ENCODE results near the gene TEX52.

The TEX52 gene

DNA sequence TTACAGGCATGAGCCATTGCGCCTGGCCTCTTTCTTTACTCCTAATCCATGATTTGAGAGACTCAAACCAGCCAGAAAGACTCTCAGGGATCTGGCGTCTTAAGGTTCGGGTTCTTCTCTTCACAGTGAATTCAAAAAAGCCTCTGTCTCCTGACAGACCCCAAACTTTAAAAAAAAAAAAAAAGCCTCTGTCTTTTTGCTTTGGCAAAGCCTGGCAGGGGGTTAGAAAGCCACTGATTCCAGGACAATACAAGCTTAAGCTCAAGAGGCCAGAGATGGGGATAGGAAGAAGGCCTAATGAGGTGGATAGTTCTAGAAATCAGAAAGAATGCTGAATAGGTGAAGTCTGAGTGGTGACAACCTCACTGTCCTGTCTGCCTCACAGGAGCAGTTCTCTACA is 30.8 kb downstream of the TEX52 start:
- H3K9ac ChIP-seq (ENCODE audit: low read depth, low read length) = no peak overlapping the region
- H3K4me2 ChIP-seq (ENCODE audit: low read length) = no peak overlapping the region
- H3K9me3 ChIP-seq (replicated peaks; ENCODE audit: low read length) = no peaks in the 10 kb centered on the region
- H3K27me3 ChIP-seq (ENCODE audit: control insufficient read depth, insufficient read depth, low read length) = no peaks in the 10 kb centered on the region
- peaks cover 58% of the 10 kb centered on the region for H3K36me3 ChIP-seq (ENCODE audit: insufficient read depth, low read length)
- no peaks in the 10 kb centered on the region for H3K4me1 ChIP-seq (ENCODE audit: control insufficient read depth, insufficient read depth, low read length)
- H3K4me3 ChIP-seq (ENCODE audit: low read length) = no peak overlapping the region

DNA sequence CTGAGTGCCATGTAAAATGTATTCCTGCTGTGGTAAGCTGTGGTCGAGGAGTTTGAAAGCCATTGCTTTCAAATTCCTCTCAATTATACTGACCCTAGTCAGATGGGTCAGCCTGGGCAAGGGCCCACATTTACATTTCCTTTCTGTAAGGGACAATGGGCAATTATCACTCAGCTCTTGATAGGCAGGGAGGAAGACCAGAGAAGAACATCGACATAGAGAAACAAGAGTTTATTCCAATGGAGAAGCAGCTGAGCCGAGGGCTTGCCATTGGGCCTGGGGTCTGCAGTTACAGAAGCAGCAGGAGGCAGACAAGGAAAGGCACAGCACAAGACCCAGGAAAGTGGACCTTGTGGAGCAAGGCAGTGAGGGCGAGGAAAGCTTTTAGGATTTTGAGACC is 31.7 kb downstream of the TEX52 start:
- Histone ChIP-seq H3K4me2 (ENCODE audit: low read length) (no peak overlapping the region), H3K9me3 (replicated peaks; ENCODE audit: low read length) (no peaks in the 10 kb centered on the region), H3K36me3 (ENCODE audit: insufficient read depth, low read length) (peaks cover 62% of the 10 kb centered on the region), H3K4me1 (ENCODE audit: control insufficient read depth, insufficient read depth, low read length) (no peaks in the 10 kb centered on the region), H3K9ac (ENCODE audit: low read depth, low read length) (no peak overlapping the region), H3K27me3 (ENCODE audit: control insufficient read depth, insufficient read depth, low read length) (no peaks in the 10 kb centered on the region), H3K4me3 (ENCODE audit: low read length) (no peak overlapping the region)

DNA sequence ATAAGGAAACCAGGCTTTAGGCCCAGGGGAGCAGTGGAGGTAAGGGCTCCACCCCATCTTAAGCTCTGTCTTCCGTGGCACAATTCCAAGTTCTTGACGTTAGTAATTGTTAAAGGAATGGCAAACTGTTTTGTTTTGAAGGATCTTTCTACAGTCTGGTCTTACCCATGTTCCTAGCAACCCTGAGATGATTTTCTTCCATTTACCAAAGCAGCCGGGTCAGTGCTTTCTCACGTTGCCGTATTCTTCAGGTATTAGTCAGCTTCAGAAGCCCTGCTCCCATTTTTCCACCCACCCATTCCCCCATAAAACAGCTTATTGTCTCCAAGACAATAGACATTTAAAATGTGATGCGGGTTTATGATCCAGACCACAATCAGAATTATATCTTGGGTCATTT is 32.3 kb downstream of the TEX52 start:
- Histone ChIP-seq H3K9me3 (replicated peaks; ENCODE audit: low read length) (no peaks in the 10 kb centered on the region), H3K27me3 (ENCODE audit: control insufficient read depth, insufficient read depth, low read length) (no peaks in the 10 kb centered on the region), H3K4me3 (ENCODE audit: low read length) (no peak overlapping the region), H3K9ac (ENCODE audit: low read depth, low read length) (no peak overlapping the region), H3K36me3 (ENCODE audit: insufficient read depth, low read length) (peaks cover 66% of the 10 kb centered on the region), H3K4me2 (ENCODE audit: low read length) (no peak overlapping the region), H3K4me1 (ENCODE audit: control insufficient read depth, insufficient read depth, low read length) (no peaks in the 10 kb centered on the region)

DNA sequence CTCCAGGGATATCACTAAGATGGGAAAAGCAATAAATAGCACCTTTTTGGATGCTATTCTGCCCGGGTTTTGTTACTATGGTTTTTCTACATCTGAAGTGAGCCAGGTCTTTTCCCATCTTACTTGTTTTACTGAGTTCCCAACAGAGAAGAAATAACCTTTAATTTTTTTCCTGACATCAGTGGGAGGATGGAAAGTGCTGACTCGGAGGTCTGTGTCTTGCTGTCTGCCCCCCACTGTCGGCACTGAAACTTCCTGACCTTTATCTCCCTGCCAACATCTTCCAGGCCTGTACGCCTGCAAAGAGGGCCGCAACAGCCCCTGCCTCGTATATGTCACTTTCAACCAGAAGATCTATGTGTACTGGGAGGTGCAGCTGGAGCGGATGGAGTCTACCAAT is 33.4 kb downstream of the TEX52 start:
- H3K4me1 ChIP-seq (ENCODE audit: control insufficient read depth, insufficient read depth, low read length) = no peaks in the 10 kb centered on the region
- H3K27me3 ChIP-seq (ENCODE audit: control insufficient read depth, insufficient read depth, low read length) = no peaks in the 10 kb centered on the region
- H3K4me3 ChIP-seq (ENCODE audit: low read length) = no peak overlapping the region
- no peak overlapping the region for H3K4me2 ChIP-seq (ENCODE audit: low read length)
- no peaks in the 10 kb centered on the region for H3K9me3 ChIP-seq (replicated peaks; ENCODE audit: low read length)
- H3K9ac ChIP-seq (ENCODE audit: low read depth, low read length) = no peak overlapping the region
- H3K36me3 ChIP-seq (ENCODE audit: insufficient read depth, low read length) = peaks cover 71% of the 10 kb centered on the region

DNA sequence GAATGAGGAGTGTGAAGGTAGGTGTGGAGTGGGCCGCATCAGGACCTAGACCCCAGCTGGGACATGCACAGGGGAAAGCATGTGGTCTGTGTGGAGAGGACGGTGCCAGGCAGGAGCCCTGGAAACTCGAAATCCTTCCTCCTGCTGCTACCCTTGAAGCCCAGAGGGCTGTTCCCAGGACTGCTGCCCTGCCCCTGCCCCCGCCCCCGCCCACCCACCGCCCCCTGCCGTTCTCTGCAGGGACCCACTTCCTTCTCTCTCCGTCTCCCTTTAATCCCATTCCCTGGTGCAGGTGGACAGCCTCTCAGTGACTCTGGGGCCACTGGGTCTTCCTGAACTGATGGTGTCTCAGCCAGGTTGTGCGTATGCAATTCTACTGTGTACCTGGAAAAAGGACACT is 36.4 kb downstream of the TEX52 start:
- H3K4me1 ChIP-seq (ENCODE audit: control insufficient read depth, insufficient read depth, low read length) = no peaks in the 10 kb centered on the region
- no peaks in the 10 kb centered on the region for H3K27me3 ChIP-seq (ENCODE audit: control insufficient read depth, insufficient read depth, low read length)
- H3K9ac ChIP-seq (ENCODE audit: low read depth, low read length) = no peak overlapping the region
- H3K4me2 ChIP-seq (ENCODE audit: low read length) = no peak overlapping the region
- no peaks in the 10 kb centered on the region for H3K9me3 ChIP-seq (replicated peaks; ENCODE audit: low read length)
- H3K4me3 ChIP-seq (ENCODE audit: low read length) = no peak overlapping the region
- peaks cover 62% of the 10 kb centered on the region for H3K36me3 ChIP-seq (ENCODE audit: insufficient read depth, low read length)

DNA sequence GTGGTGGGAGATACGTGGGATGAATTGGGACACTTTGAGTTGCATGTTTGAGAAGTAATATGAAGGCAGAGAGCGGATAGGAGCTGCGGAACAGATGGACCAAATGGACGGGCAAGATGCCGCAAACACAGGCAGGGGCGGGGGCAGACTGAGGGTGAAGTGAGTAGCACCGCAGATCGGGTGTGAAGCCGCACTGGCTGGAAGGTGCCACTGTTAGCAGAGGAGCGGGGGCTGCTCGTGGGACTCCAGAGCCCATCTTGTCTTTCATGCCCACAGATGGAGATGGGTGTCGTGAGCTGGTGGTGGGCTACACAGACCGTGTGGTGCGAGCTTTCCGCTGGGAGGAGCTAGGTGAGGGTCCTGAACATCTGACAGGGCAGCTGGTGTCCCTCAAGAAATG is 37.0 kb downstream of the TEX52 start:
- Histone ChIP-seq H3K9me3 (replicated peaks; ENCODE audit: low read length) (no peaks in the 10 kb centered on the region), H3K9ac (ENCODE audit: low read depth, low read length) (no peak overlapping the region), H3K4me3 (ENCODE audit: low read length) (no peak overlapping the region), H3K4me2 (ENCODE audit: low read length) (no peak overlapping the region), H3K27me3 (ENCODE audit: control insufficient read depth, insufficient read depth, low read length) (no peaks in the 10 kb centered on the region), H3K36me3 (ENCODE audit: insufficient read depth, low read length) (peaks cover 56% of the 10 kb centered on the region), H3K4me1 (ENCODE audit: control insufficient read depth, insufficient read depth, low read length) (no peaks in the 10 kb centered on the region)

DNA sequence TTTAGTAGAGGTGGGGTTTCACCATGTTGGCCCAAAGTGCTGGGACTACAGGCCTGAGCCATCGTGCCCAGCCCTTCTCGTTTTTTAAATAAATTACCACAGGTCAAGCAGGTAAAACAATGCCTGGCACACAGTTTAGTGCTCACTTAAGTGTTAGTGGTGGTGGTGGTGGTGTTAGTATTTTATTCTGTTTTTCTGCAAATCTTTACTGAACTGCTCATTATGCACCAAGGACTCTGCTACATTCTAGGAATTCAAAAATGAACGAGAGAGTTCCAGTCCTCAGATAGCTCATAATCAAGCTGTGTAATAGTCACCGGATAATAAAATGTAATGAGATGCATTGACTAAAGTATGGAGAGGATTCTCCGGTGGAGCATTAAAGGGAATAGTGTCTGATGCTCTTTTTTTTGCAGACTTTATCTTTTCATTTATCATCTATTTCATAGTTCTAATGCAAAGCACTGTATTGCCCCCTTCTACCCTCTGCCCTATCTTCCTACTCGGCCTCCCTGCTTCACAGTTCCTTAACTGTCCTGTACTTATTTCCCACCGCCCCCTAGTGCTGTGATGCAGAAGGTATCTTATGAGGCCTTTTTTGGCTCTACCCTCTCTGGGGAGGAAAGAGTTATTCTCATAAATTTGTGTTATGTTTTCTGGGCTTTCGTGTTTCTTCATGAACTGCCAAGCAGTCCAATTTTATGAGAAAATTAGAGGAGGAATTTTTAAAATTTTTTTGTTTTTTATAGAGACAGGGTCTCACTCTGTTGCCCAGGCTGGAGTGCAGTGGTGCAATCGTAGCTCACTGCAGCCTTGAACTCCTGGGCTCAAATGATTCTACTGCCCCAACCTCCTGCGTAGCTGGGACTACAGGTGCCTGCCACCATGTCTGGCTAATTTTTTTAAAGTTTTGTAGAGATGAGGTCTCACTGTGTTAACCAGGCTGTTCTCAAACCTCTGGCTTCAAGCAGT is 43.3 kb downstream of the TEX52 start:
- no peaks in the 10 kb centered on the region for H3K27me3 ChIP-seq (ENCODE audit: control insufficient read depth, insufficient read depth, low read length)
- peak overlapping the region; percentile 95 for H3K9ac ChIP-seq (ENCODE audit: low read depth, low read length)
- H3K4me3 ChIP-seq (ENCODE audit: low read length) = peak overlapping the region; percentile 94
- H3K9me3 ChIP-seq (replicated peaks; ENCODE audit: low read length) = no peaks in the 10 kb centered on the region
- H3K36me3 ChIP-seq (ENCODE audit: insufficient read depth, low read length) = peaks cover 11% of the 10 kb centered on the region
- peak overlapping the region; percentile 95 for H3K4me2 ChIP-seq (ENCODE audit: low read length)
- H3K4me1 ChIP-seq (ENCODE audit: control insufficient read depth, insufficient read depth, low read length) = peaks cover 12% of the 10 kb centered on the region

DNA sequence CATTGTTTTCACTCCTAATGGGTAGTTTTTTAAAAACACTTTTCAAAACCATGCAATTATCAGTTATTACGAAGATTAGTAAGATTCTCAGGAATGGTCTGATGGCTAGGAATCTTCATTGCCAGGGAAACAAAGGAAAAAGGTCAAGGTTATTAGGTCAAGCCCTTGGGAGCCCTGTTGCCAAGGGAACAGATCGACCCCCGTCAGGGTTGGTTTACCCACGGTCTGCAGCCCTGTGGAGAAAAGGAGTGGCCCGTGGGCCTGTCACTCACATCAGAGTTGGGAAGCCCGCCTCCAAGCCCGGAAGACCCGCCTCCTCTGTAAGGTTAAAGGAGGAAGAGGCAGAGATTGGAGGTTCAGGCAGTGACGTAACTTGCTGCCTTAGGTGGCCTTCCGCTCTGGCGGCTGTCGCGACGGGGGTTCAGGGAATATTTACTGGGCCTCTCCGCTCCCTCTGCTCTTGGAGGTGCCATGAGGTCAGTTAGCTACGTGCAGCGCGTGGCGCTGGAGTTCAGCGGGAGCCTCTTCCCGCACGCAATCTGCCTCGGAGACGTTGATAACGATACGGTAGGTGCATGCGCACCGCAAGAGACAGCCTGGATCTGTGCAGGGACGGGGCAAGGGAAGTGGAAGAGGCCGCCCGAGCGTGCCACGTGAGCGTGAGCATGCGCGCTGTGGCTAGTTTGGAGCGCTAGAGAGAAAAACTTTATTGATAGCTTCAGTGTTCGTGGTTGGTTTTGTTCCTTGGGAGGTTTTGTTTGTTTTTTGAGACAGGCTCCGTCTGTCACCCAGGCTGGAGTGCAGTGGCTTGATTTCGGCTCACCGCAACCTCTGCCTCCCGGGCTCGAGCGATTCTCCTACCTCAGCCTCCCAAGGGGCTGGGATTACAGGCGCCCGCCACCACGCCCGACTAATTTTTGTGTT is 44.3 kb downstream of the TEX52 start, which contains the start of gene ITFG2:
ITFG2 (plus strand) TSS at position 379 of the 924 bp plus-strand sequence; CDS start at position 472, 93 bp downstream.
- Histone ChIP-seq H3K36me3 (ENCODE audit: insufficient read depth, low read length) (peaks cover 2% of the 10 kb centered on the region), H3K9me3 (replicated peaks; ENCODE audit: low read length) (no peaks in the 10 kb centered on the region), H3K4me3 (ENCODE audit: low read length) (peak within 1 kb of the TSS; percentile 94), H3K4me2 (ENCODE audit: low read length) (peak within 1 kb of the TSS; percentile 95), H3K9ac (ENCODE audit: low read depth, low read length) (peak within 1 kb of the TSS; percentile 95), H3K27me3 (ENCODE audit: control insufficient read depth, insufficient read depth, low read length) (no peaks in the 10 kb centered on the region), H3K4me1 (ENCODE audit: control insufficient read depth, insufficient read depth, low read length) (peaks cover 12% of the 10 kb centered on the region)

DNA sequence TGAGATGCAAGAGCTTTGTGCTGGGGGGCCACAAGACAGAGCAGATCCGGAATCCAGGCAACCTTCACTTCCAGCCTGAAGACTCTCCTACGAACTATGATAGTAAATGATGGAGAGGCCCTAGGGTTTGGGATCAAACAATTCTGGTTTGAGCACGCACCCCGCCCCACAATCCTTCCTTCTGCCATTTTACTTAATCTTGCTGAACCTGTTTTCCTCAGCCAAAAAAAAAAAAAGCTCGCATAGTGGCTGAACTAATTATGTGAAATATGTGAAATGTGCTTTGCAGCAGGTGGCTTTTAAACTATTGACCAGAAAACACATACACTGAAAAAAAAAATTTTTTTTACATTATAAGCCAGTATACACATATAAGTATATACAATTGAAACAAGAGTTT is 45.0 kb downstream of the TEX52 start:
- no peaks in the 10 kb centered on the region for H3K36me3 ChIP-seq (ENCODE audit: insufficient read depth, low read length)
- peak overlapping the region; percentile 94 for H3K4me3 ChIP-seq (ENCODE audit: low read length)
- H3K4me1 ChIP-seq (ENCODE audit: control insufficient read depth, insufficient read depth, low read length) = peaks cover 12% of the 10 kb centered on the region
- peak overlapping the region; percentile 95 for H3K9ac ChIP-seq (ENCODE audit: low read depth, low read length)
- peak overlapping the region; percentile 95 for H3K4me2 ChIP-seq (ENCODE audit: low read length)
- H3K27me3 ChIP-seq (ENCODE audit: control insufficient read depth, insufficient read depth, low read length) = no peaks in the 10 kb centered on the region
- no peaks in the 10 kb centered on the region for H3K9me3 ChIP-seq (replicated peaks; ENCODE audit: low read length)

DNA sequence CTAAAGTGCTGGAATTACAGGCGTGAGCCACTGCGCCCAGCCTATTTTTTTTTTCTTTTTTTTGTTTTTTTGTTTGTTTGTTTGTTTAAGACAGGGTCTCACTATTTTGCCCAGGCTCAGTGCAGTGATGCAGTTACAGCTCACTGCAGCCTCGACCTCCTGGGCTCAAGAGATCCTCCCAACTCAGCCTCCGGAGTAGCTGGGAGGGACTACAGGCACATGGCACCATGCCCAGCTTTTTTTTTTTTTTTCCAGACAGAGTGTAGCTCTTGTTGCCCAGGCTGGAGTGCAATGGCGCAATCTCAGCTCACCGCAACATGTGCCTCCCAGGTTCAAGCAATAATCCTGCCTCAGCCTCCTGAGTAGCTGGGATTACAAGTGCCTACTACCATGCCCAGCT is 50.1 kb downstream of the TEX52 start:
- no peak overlapping the region for H3K9ac ChIP-seq (ENCODE audit: low read depth, low read length)
- H3K4me1 ChIP-seq (ENCODE audit: control insufficient read depth, insufficient read depth, low read length) = peaks cover 2% of the 10 kb centered on the region
- no peaks in the 10 kb centered on the region for H3K9me3 ChIP-seq (replicated peaks; ENCODE audit: low read length)
- H3K36me3 ChIP-seq (ENCODE audit: insufficient read depth, low read length) = peaks cover 25% of the 10 kb centered on the region
- no peak overlapping the region for H3K4me2 ChIP-seq (ENCODE audit: low read length)
- H3K4me3 ChIP-seq (ENCODE audit: low read length) = no peak overlapping the region
- H3K27me3 ChIP-seq (ENCODE audit: control insufficient read depth, insufficient read depth, low read length) = no peaks in the 10 kb centered on the region

DNA sequence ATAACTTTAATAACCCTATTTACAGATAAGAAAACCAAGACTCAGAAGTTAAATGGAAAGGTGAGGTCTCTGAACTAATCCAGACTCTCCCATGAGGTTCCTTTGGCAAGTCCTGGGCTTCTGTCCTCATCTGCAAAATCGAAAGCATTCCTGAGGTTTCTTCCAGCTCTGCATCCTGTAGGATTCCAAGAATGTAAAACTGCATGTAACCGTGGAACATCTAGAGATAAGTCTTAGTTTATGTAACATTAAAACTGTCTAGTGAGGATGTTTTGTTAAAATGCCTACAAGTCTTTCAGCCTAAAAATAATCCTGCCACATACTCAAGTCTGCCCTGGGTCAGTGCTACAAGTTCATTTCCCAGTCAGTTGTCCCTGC is 51.7 kb downstream of the TEX52 start:
- Histone ChIP-seq H3K9ac (ENCODE audit: low read depth, low read length) (no peak overlapping the region), H3K36me3 (ENCODE audit: insufficient read depth, low read length) (peaks cover 41% of the 10 kb centered on the region), H3K9me3 (replicated peaks; ENCODE audit: low read length) (no peaks in the 10 kb centered on the region), H3K4me3 (ENCODE audit: low read length) (no peak overlapping the region), H3K4me1 (ENCODE audit: control insufficient read depth, insufficient read depth, low read length) (no peaks in the 10 kb centered on the region), H3K27me3 (ENCODE audit: control insufficient read depth, insufficient read depth, low read length) (no peaks in the 10 kb centered on the region), H3K4me2 (ENCODE audit: low read length) (no peak overlapping the region)

Measured in skeletal muscle satellite cell (primary cell).